ENCODE data around the gene HNF1B. TPM values are rescaled to one million over a fixed set of nuclear protein-coding genes. Genes with fewer than 3 reads are reported as not detected.

Gene HNF1B
- total and polyA plus RNA-seq, 10 of the 15 experiments (the other 5 are each of a cell fraction or from before 2014, with no cell fraction given), result 0.51 to 12.7 (median 1.9) TPM

DNA sequence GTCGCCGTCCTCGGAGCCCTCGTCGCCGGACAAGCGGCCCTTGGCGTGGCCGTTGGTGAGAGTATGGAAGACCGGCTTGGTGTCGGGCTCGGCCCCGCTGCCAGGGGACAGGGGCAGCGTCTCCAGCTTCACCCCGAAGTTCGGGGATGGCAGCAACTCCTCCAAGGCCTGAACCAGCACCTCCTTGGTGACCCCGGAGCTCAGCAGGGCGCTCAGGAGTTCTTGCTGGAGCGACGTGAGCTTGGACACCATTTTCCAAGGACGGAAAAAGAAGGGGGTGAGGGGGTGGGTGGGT lies 279 bp downstream of the HNF1B start:
- Histone ChIP-seq H3K9me3 (replicated peaks; ENCODE audit: control insufficient read depth, insufficient read depth, low read length) (no peaks in the 10 kb centered on the region), H4K20me1 (ENCODE audit: control insufficient read depth, insufficient read depth) (no peaks in the 10 kb centered on the region), H2AFZ (ENCODE audit: control insufficient read depth, low read depth, low read length) (peak overlapping the region; percentile 59), H3K4me3 (peak overlapping the region; percentile 38; the same call in 1 of the 2 replicates), H3K36me3 (ENCODE audit: control insufficient read depth in 2 of 2, insufficient read depth in 2 of 2, low read length in 1 of 2) (no peaks in the 10 kb centered on the region), H3K79me2 (ENCODE audit: control insufficient read depth, insufficient read depth, low read length) (no peaks in the 10 kb centered on the region; the same call in none of the 2 replicates), H3K4me1 (ENCODE audit: control insufficient read depth, insufficient read depth, low read length) (peaks cover 42% of the 10 kb centered on the region), H3K9ac (ENCODE audit: control insufficient read depth, insufficient read depth, low read length) (peak overlapping the region; percentile 52), H3K27me3 (replicated peaks in 1 of 2; ENCODE audit: control insufficient read depth in 2 of 2, insufficient read depth in 2 of 2, low read length in 1 of 2) (peaks cover 0 to 22% of the 10 kb centered on the region in 2 experiments; a peak in 2 of 4 replicates), H3K27ac (ENCODE audit: control insufficient read depth, insufficient read depth) (no peak overlapping the region), H3K4me2 (ENCODE audit: control insufficient read depth, insufficient read depth) (peak overlapping the region; percentile 75)
- intact Hi-C loops (cut with micrococcal nuclease; ENCODE audit: unreplicated experiment), result loop anchor here (2.0 kb wide), 1 partner anchor 24 kb away; no protein-coding TSS in a partner anchor
- in situ Hi-C loops (cut with MboI), result no loop called here
- 13% methylated on average over 18 of the region's 21 CpGs for WGBS (ENCODE audit: insufficient coverage, insufficient replicate concordance, low lambda C conversion rate, missing lambda C conversion rate)
- TF ChIP-seq EZH2 (IDR thresholded peaks at IDR 0.05; ENCODE audit: borderline replicate concordance, control insufficient read depth, low read depth, low read length) (0 out of 2 replicates have a peak, but pooled peaks have one; percentile 29), MTA2 (IDR thresholded peaks at IDR 0.05; ENCODE audit: low read depth) (no peak), MLLT1 (IDR thresholded peaks at IDR 0.05) (0 out of 2 replicates have a peak, but pooled peaks have one; percentile 9), SMAD5 (IDR thresholded peaks at IDR 0.05; ENCODE audit: low read depth) (no peak), ZNF274 (IDR thresholded peaks at IDR 0.05; ENCODE audit: insufficient read depth, insufficient read length) (no peak), NR2F1 (conservative IDR thresholded peaks at IDR 0.05) (no peak), NFXL1 (IDR thresholded peaks at IDR 0.05; ENCODE audit: borderline replicate concordance) (no peak), SREBF2 (IDR thresholded peaks at IDR 0.05; ENCODE audit: low read length) (no peak), CREB1 (IDR thresholded peaks at IDR 0.05; ENCODE audit: low read depth) (no peak), NRF1 (conservative IDR thresholded peaks at IDR 0.05; ENCODE audit: low read depth, low read length) (no peak), HCFC1 (IDR thresholded peaks at IDR 0.05; ENCODE audit: low read length) (no peak)
- TF ChIP-seq, protein P1, sequence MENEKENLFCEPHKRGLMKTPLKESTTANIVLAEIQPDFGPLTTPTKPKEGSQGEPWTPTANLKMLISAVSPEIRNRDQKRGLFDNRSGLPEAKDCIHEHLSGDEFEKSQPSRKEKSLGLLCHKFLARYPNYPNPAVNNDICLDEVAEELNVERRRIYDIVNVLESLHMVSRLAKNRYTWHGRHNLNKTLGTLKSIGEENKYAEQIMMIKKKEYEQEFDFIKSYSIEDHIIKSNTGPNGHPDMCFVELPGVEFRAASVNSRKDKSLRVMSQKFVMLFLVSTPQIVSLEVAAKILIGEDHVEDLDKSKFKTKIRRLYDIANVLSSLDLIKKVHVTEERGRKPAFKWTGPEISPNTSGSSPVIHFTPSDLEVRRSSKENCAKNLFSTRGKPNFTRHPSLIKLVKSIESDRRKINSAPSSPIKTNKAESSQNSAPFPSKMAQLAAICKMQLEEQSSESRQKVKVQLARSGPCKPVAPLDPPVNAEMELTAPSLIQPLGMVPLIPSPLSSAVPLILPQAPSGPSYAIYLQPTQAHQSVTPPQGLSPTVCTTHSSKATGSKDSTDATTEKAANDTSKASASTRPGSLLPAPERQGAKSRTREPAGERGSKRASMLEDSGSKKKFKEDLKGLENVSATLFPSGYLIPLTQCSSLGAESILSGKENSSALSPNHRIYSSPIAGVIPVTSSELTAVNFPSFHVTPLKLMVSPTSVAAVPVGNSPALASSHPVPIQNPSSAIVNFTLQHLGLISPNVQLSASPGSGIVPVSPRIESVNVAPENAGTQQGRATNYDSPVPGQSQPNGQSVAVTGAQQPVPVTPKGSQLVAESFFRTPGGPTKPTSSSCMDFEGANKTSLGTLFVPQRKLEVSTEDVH (IDR thresholded peaks at IDR 0.05; ENCODE audit: low read depth, partially characterized antibody), result no peak
- no peak for DNase-seq (ENCODE audit: low read depth, low spot score)
- BruUV-seq (replicated peaks), result TSS peak; percentile 61
- ChIA-PET SMC1A (ENCODE audit: uncharacterized antibody, unreplicated experiment) (interaction anchor here (0.5 to 8.5 kb wide), 6 partner anchors 15 to 814 kb away, joined by 4 to 167 read pairs (median 6); partner anchors contain the start of gene SYNRG), CTCF (interaction anchor here (0.7 to 5.1 kb wide), 4 partner anchors 14 to 47 kb away, joined by 3 to 58 read pairs (median 4); no protein-coding TSS in a partner anchor), RAD21 (ENCODE audit: unreplicated experiment) (interaction anchor here (0.9 to 5.0 kb wide), 9 partner anchors 9 to 136 kb away, joined by 3 to 41 read pairs (median 6); no protein-coding TSS in a partner anchor), POLR2A (interaction anchor here (0.6 to 4.4 kb wide), 8 partner anchors 16 to 152 kb away, joined by 3 to 44 read pairs (median 4); no protein-coding TSS in a partner anchor)
- peak; percentile 2; the same call in 2 of the 3 replicates for ATAC-seq
- FAIRE-seq, result no peak
